DND-41 (cell line): ENCODE results near the gene TRIOBP.

Source experiments
- EZH2 ChIP-seq: IDR thresholded peaks from 3 replicates; pipeline ENCODE4 v1.6.1; 2012; ENCODE audit warnings: borderline replicate concordance, low read depth, mild to moderate bottlenecking, moderate library complexity, low read length, inconsistent platforms; ENCODE audit not compliant: severe bottlenecking
- TF ChIP-seq, protein P1 (sequence below): IDR thresholded peaks from 2 replicates; pipeline ENCODE4 v1.5.1; 2012; ENCODE audit warnings: borderline replicate concordance, low read length, moderate library complexity, mild to moderate bottlenecking; ENCODE audit not compliant: poor library complexity, severe bottlenecking; ENCODE audit errors: extremely low read depth

DNA sequence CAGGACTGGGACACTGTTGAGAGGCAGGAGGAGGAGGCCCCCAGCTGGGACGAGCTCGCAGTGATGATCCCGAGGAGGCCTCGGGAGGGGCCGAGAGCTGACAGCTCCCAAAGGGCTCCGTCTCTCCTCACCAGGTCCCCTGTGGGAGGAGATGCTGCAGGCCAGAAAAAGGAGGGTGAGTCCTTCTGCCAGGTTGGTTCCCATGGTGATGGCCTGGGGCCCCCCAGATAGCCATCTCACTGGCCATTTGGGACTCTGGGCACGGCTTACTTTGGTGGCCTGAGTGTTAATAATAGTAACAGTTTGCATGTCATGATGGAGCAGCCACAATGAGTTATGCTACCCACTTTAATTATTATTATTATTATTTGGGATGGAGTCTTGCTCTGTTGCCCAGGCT lies 18.9 kb downstream of the TRIOBP start:
- TF ChIP-seq, protein P1, sequence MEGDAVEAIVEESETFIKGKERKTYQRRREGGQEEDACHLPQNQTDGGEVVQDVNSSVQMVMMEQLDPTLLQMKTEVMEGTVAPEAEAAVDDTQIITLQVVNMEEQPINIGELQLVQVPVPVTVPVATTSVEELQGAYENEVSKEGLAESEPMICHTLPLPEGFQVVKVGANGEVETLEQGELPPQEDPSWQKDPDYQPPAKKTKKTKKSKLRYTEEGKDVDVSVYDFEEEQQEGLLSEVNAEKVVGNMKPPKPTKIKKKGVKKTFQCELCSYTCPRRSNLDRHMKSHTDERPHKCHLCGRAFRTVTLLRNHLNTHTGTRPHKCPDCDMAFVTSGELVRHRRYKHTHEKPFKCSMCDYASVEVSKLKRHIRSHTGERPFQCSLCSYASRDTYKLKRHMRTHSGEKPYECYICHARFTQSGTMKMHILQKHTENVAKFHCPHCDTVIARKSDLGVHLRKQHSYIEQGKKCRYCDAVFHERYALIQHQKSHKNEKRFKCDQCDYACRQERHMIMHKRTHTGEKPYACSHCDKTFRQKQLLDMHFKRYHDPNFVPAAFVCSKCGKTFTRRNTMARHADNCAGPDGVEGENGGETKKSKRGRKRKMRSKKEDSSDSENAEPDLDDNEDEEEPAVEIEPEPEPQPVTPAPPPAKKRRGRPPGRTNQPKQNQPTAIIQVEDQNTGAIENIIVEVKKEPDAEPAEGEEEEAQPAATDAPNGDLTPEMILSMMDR = no peak
- TF ChIP-seq EZH2 = no peak
